ENCODE results near the gene DNMT1.

The DNMT1 gene

DNA sequence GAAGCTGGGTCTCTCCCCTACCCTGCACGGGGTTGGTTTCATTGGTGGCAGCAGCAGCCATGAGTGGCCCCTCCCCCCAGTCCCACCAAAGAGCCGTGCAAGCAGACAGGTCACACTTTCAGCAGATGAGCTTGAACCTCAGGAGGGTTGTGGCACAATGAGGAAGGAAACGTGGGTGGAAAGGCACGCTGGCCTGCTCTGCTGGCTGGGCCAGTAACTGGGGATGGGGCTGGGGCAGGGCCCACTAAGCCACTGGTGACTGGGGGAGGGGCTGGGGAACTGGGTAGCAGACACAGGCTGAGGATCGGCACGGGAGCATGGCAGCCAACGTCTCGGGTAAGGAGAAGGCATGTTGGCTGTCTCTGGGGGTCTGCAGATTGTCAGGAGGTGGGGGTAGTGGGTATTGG lies 83.3 kb downstream of the DNMT1 start, which contains the start of gene P2RY11:
P2RY11 (plus strand) TSS at position 289 of the 407 bp plus-strand sequence; CDS start at position 318, 29 bp downstream.
- no peak for FAIRE-seq

DNA sequence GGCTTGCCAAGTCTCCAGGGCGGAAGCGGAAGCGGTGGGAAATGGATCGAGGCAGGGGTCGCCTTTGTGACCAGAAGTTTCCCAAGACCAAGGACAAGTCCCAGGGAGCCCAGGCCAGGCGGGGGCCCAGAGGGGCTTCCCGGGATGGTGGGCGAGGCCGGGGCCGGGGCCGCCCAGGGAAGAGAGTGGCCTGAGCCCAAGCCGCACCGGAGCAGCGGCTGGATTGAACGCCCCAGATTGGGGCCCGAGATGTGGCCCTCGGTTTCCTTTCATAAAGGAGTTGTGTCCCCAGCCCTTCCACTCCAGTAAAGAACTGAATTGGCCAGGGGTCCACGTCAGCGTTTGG lies 83.8 kb downstream of the DNMT1 start:
- no peak for FAIRE-seq

DNA sequence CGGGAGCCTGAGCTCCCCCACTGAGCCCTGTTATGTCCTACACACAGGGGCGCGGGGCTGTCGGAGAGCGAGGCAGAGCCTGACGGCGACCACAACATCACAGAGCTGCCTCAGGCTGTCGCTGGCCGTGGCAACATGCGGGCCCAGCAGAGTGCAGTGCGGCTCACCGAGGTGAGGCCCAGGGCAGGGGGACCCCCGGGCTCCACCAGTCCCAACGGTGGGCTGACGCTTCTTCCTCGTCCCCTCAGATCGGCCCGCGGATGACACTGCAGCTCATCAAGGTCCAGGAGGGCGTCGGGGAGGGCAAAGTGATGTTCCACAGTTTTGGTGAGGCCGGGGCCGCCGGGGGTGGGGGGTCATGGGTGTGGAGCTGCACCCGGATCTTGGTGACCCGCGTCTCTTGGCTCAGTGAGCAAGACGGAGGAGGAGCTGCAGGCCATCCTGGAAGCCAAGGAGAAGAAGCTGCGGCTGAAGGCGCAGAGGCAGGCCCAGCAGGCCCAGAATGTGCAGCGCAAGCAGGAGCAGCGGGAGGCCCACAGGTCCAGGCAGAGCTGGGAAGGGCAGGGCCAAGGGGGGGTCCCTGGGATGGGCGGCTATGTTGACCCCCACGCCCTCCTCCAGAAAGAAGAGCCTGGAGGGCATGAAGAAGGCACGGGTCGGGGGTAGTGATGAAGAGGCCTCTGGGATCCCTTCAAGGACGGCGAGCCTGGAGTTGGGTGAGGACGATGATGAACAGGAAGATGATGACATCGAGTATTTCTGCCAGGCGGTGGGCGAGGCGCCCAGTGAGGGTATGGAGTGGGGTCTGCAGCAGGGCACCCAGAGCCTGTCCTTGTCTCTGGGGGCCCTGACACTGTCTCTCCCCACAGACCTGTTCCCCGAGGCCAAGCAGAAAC lies 84.4 kb downstream of the DNMT1 start:
- FAIRE-seq, result no peak

DNA sequence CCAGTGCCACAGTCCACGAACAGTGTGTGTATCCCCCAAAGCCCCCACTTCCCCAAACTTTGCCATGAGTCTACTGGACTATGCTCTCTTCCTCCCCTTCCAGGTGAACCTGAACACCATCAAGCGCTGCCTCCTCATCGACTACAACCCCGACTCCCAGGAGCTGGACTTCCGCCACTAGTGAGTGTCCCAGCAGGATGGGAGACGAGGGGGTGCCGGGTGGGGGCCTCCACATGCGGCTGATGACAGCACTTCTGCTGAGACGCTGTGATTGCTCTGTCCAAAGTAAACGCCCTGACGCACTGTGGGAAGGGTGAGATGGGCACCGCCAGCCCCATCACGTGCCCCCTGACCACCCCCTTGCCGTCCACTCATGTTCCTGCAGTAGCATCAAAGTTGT lies 85.2 kb downstream of the DNMT1 start:
- FAIRE-seq, result no peak

DNA sequence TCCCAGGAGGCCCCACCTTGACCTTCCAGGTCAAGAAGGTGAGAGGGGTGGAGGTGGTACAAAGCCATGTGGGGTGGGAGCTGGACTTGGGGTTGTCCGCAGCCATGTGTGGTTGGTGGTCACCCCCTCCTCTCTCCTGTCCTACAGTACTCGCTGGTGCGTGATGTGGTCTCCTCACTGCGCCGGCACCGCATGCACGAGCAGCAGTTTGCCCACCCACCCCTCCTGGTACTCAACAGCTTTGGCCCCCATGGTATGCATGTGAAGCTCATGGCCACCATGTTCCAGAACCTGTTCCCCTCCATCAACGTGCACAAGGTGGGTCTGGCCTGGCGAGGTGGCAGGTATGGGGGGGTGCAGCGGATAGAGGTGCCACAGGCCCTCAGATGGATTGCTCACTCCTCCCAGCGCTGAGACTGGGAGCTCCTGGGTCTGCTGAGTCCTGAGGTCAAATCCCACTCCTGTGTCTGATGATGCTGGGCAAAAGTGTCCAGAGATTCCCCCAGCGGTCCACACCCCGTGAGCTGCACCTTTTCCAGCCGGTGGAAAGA lies 86.9 kb downstream of the DNMT1 start:
- no peak for FAIRE-seq

DNA sequence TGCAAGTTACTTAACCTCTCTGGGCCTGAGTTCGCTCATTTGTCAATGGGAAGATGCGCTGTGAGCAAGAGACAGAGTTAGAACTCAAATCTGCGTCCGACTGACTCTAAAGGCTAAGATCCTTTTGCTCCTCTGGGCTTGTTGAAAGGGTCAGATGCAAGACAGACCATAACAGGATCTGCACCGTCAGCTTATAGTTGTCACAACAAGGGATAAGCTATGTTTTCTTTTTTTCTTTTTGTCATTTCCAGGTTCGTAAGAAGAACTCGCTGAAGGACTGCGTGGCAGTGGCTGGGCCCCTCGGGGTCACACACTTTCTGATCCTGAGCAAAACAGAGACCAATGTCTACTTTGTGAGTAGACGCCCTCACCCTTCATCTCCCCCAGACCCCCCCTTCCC lies 87.5 kb downstream of the DNMT1 start:
- FAIRE-seq, result no peak

DNA sequence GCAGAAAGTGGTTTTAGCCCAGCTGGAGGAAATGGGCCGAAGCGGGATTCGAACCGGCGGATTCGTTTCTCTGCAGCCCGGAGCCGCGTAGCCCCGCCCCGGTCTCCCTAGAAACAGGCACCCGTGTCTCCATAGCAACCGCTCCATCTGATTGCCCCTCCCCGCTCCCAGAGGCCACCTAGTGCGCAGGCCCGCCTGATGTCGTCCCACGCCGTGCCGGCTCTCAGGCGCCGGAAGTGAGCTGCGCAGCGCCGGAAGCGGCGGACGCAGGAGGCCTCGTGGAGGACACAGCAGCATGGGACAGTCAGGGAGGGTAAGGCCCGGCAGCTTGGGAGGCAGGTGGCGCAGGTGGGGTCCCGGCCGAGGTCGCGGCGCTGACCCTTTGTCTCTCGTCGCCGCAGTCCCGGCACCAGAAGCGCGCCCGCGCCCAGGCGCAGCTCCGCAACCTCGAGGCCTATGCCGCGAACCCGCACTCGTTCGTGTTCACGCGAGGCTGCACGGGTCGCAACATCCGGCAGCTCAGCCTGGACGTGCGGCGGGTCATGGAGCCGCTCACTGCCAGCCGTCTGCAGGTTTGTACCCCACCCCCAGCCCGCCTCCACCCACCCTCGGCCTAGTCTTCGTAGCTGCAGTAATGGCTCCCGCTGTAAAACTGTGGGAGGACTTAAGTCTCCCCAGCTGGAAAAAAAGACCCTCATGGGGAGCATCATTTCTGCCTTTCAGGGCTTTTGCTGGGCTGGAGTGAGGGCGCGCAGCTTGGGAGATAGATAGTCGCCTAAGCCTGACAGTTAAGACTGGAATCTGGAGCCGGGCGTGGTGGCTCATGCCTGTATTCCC lies 88.4 kb downstream of the DNMT1 start, which contains the start of gene PPAN:
PPAN (plus strand) TSS at position 263 of the 837 bp plus-strand sequence; CDS start at position 296, 33 bp downstream.
- FAIRE-seq, result peak; percentile 97

DNA sequence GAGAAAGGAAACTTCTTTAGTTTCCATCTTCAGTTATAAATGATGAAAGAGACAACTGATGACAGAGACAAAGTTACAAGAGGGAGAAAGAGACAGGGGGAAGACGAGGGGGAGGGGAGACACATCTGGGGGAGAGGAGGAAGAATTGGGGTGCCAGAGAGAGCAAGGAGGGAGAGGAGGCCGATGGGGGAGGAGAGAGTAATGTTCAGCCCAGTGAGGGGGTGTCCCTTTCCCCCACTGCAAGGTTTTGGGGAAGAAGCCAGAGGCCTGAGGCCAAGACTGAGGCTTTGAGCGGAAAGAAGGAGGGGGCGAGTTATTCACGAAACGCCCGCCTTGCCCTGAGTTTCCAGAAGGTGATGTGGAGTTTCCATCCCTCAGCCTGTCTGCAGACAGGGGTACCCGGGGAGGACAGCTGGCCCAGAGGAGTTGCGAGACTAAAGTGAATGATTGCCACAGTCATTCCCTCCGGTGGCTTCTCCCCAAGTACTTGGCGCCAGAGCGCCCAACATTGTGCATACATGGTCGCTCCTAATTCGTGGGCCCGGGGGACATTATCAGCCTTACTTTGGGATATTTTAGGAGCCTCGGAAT lies 89.1 kb downstream of the DNMT1 start:
- FAIRE-seq, result no peak

DNA sequence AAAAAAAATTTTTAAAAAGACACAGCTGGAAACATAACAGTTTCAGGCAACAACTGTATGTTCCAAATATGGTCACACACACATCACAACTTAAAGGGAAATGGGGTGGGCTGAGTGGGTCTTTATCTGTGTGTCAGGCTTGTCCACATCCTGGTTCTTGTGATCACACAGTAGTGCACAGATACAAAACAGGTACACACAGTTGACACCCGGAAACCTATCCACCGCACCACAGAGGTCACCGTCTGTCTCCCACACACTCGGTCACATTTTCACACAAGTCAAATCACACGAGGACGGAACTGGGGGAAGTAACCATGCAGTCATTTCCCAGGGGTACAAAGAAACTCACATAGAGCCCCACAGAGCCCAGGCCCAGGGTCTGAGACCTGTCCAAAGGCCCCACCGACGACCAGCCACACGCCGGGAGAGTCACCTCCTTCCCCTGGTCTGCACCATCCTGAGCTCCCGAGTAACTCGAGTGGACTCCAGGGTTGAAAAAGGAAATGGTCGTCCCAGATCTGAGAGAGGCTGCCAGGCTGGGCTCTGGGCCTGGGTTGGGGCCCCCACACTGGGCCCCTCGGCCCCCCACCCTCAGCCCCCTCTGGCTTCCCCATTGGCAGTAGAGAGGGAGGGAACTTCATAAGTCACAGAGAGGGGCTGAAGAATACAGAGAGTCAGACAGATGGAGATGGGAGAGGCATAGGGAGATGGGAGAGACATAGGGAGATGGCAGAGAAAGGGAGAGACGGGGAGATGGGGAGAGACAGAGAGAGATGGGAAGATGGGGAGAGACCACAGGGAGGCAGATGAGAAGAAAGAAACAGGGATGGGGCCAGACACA lies 89.9 kb downstream of the DNMT1 start:
- FAIRE-seq, result no peak

DNA sequence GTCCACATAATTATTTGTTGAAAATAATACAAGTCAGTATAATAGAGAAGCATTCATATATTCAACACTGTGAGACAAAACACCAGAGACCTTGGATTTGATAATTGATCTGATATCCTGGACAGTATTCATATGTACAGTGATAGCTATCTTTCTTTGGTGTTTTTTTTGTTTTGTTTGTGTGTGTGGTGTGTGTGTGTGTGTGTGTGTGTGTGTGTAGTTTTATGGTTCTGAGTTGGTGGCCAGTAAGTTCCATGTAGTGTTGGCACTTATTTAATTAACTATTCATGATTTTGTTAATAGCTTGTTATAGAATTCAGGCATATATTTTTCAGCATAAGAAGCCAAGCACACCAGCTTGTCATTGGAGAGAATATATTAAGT lies 90.6 kb downstream of the DNMT1 start:
- FAIRE-seq, result no peak

DNA sequence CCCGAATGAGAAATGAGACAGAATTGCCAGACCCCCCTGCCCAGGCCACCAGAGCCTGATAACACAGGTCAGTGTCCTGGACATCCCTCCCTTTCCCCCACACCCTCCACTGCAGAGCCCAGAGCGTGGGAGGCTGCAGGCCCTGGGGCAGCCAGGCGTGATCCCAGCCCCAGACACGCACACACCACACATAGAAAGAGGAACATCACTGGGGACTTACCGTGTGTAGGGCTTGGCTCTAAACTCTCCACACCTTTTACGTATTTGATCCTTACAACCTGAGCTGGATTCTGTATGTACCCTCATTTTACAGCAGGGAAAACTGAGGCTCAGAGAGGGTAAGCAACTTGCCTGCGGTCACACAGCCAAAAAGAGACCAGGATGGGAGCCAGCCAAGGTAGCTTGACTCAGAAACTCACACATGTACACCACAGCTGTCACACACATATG lies 91.9 kb downstream of the DNMT1 start:
- no peak for FAIRE-seq

DNA sequence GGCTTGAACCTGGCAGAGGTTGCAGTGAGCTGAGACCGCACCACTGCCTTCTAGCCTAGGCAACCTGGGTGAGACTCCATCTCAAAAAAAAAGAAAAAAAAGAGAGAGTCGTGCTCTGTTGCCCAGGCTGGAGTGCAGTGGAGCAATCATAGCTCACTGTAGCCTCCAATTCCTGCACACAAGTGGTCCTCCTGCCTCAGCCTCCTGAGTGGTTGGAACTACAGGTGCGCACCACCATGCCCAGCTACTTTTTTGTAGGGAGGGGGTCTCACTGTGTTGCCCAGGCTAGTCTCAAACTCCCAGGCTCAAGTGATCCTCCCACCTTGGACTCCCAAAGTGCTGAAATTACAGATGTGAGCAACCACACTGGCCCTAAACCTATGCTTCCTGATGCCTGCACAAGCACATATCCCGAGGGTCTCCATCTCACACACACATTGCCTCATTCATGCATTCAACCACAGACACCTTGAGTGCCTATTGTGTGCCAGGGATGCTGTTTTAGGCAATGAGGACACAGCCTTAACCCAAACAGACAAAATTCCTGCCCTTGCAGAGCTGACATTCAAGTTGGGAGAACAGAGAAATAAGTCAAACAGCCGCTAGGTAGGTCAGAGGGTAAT lies 94.5 kb downstream of the DNMT1 start:
- FAIRE-seq, result no peak

DNA sequence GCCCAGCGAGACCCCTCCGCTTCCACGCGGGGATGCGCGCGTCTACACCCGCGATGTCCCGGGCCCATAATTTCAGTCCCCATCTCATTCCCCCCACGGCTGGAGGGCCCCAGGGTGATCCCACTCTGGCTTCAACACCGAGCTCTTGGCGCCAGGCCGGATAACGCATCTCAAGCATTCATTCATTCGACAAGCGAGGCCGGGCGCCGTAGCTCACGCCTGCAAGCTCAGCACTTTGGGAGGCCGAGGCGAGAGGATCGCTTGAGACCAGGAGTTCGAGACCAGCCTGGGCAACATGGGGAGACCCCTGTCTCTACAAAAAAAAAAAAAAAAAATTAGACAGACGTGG lies 98.2 kb downstream of the DNMT1 start:
- no peak for FAIRE-seq

DNA sequence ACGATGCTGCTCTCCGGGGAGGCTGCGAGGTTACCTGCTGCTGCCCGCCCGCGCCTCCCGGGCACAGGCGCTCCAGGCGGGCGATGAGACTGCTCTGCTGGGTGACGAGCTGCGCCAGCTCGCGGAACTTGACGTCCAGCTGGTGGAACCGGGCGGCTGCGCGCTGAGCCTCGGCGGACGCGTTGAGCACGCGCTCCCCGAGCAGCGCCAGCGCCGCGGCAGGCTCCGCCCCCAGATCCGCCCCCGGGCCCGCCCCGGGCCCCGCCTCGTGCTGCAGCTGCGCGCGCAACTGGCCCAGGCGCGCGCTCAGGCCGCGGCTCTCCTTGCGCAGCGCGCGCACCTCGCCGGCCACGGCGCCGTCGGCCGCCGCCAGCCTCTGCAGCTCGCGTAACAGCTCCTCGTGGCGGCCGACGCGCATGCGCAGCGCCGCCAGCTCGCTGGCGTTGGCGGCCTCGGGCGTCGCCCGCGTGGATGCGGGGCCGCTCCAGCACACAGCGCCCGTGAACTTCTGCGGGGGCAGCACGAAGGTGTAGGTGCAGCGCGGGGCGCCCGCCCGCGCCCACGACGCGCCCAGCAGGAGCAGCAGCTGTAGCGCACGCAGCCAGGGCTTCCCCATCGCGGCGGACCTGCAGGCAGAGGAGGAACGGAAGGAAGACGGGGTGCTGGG lies 98.7 kb downstream of the DNMT1 start:
- FAIRE-seq, result no peak

DNA sequence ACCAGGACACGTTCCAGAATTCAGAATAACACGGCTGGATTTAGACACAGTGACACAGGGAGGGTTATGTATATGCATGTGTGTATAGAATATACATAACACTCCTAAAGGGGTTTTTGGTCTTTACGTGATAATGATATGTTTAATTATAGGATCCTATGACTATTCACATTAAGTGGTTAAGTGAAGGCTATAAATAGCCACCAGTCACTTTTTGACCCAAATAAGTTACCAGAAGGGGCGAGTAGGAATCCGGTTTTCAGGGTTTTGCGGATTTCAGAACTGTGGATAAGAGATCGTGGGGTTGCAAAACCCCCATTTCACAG lies 99.2 kb downstream of the DNMT1 start:
- no peak for FAIRE-seq

DNA sequence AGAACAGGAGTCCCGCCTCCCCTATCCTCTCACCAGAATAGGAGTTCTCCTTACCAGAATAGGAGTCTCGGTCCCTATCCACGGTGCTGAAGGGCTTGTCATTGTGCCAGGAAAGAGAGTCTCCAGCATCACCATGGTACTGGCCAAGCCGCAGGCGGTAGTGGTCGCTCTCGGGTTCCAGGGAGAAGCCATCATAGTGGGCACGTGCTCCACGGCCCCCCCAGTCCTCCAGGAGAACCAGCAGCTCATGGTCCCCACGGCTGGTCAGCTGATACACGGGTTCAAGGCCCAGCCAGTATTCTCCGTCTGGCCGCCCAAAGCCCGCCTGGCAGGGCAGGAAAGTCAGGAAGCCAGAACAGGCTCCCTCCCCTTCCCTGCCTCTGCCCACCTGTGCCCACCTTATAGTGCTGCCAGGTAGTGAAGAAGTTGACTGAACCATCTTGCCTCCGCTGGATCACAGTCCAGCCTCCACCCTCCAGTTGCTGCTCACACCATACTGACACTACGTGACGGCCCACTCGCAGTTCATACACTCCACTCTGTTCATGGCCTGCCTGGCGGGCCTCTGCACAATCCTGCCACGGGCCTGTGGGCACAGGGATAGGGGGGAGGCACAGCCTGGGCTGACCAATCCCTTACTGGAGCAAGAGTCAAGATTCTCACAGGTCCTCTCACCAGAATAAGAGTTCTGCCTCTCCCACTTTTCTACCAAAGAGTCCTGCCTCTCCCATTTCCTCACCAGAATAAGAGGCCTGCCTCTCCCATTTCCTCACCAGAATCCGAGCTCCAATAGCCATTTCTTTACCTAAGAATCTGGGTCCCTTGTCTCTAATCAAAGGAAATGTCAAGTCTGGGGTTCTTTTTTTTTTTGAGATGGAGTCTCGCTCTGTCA lies 101.2 kb downstream of the DNMT1 start:
- no peak for FAIRE-seq

DNA sequence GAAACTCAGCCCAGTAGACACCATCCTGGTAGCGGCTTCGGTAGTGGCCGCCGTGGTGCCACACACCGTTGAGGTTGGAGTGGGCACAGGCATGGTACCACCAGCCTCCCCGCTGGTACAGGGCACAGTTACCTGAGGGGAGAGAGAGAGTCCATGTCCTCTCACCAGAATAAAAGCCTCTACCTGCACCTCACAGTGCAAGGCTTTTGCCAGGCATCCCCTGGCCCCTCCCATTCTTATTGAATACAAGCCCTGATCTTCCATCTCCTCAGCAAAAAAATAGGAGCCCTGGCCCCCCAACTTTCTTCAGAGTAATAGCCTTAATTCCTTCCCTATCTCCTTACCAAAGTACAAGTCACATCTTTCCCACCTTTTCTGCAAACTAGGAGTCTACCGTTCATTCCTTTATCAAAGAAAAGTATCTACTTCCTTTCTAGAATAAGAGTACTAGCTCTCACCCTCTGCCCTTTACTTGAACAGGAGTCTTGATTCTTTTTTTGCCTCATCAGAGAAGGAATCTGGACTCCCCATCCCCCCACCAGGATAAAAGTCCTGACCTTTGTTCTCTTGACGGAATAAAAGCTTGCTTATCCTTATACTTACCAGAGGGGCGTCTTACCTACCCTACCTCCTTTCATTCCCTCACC lies 102.0 kb downstream of the DNMT1 start:
- no peak for FAIRE-seq

DNA sequence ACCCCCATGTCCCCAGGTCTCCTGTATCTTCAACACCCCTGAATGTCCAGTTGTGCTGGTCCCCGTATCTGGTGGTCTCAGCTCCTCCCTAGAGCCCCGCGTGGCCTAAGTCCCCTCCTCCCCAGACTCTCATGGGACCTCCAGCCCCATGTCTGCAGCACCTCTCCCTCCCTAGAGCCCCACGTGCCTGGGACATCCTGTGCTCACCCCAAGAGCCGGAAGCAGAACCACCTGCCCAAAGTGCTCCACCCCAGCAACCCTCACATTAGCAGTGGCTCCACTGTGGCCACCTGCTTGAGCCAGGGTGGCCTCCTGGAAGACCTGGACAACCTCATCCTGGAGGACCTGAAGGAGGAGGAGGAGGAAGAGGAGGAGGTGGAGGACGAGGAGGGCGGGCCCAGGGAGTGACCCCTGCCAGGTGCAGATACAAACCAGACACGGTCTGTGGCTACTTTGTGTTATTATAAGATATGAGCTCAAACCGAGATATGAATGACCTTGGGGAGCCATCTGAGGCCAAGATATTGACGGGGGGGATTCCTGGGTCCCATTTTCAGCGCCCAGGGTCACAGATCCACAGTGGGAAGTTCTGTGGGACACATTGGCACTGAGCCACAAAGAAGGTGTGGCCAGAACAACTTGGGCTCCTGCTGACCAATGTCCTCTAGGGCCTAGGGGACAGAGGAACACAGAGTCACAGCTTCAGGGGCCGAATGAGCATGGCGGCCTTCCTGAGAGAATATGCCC lies 102.7 kb downstream of the DNMT1 start:
- no peak for FAIRE-seq

DNA sequence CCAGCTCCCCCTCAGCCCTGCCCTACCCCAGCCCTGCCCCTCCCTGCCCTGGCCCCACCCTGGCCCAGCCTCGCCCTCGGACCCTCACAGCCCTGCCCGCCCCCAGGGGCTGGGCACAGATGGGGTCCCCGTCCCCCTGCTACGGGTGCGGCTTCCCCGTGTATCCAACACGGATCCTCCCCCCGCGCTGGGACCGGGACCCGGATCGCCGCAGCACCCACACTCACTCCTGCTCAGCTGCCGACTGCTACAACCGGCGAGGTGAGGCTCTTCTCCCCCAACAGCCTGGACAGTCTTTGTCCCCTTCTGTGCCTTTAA lies 103.4 kb downstream of the DNMT1 start:
- FAIRE-seq, result no peak
